ENCODE measurements around the gene SERGEF.

DNA sequence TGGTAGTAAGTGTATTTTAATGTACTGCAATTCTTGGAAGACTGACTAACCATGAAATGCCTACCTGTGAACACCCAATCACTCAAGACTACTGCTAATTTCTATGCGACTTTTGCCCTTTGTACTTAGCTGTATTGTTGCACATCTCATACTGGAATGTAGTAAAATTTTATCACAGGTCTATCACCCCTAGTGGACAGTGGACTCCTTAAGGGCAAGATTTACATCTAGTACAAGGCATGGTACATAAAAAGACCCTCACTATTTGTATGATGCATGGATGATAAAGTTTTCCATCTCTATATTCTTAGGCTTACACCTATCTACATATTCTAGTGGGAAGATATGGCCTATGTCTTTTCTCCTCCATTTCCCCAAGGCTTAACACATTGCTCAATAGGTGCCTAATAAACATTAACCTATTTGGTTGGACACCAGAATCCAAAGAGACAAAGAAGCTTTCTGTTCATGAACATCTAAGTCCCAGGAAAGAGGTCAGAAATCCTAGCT is 26.1 kb downstream of the SERGEF start:
- no peak for TF ChIP-seq MAFK (IDR thresholded peaks at IDR 0.05; ENCODE audit: low read depth, low read length)
- TF ChIP-seq RAD21 (IDR thresholded peaks at IDR 0.05; ENCODE audit: low read length): no peak
- no peak for TF ChIP-seq POLR2A (IDR thresholded peaks at IDR 0.05; ENCODE audit: low read depth, low read length)
- TF ChIP-seq CTCF (conservative IDR thresholded peaks at IDR 0.05; ENCODE audit: low read depth, low read length): peak; percentile 15; the same call in 1 of the 2 replicates
- no peak for TF ChIP-seq SMC3 (IDR thresholded peaks at IDR 0.05; ENCODE audit: low read depth, low read length)

All from IMR-90 (cell line).